Activated CD4-positive, alpha-beta T cell treated with anti-CD3 and anti-CD28 coated beads for 1 hour (primary cell): Measurements from ENCODE around the gene VIL1.
A peak's percentile ranks its signal among the peaks of the same experiment; 100 is the strongest.

ENCODE experiments used
- DNase-seq: peaks from one replicate; pipeline ENCODE4 v3.0.0-alpha.2; 2020

Gene VIL1

DNA sequence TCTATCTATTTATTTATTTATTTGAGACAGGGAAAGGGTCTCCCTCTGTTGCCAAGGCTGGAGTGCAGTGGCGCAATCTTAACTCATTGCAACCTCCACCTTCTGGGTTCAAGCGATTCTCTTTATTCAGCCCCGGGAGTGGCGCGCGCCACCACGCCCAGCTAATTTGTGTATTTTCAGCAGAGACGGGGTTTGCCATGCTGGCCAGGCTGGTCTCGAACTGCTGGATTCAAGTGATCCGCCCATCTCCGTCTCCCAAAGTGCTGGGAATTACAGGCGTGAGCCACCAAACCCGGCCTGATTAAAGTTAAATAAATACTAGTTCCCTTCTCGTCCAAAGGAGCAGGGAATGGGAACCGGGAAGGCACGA, 23.5 kb upstream of the VIL1 start:
- DNase-seq = no peak

DNA sequence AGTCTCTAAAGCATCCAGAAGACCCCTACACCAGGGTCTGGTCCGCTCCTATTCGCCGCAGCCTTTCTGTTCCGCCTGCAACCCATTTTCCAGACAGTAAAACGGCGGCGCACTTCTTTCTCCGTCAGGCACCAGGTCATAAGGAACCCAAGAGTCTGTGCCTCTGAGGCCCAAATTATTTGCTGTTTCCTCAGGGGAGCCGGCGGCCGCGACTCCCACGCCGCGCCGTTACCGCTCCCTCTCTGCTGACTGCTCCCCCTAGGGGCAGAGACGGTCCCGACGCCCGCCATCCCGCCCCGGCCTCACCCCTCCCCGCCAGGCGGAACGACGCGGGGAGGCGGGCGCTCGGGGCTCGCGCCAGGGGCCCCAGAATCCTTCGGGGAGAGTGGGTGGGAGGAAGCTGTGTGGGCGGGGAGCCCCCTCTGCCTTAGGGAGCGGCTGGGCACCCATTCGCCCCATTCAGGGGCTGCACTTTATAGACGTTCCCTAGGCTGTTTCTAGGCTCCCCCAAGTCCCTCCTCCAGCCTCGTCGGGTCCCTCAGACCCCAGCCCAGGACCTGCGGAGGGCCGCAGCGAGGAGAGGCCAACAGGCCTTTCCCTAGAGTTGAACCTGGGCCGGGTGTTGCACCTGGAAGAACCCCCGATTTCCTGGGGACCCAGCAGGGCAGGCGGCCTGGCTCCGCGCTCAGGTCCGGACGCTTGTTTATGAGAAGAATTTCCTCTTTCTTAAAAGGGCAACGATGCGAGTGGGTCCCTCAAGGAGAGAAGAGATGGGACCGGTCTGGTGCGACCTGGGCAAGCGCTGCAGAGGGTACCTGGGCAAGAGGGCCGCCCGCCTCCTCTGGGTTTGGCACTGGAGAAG, 22.9 kb upstream of the VIL1 start:
- DNase-seq = peak; percentile 90

DNA sequence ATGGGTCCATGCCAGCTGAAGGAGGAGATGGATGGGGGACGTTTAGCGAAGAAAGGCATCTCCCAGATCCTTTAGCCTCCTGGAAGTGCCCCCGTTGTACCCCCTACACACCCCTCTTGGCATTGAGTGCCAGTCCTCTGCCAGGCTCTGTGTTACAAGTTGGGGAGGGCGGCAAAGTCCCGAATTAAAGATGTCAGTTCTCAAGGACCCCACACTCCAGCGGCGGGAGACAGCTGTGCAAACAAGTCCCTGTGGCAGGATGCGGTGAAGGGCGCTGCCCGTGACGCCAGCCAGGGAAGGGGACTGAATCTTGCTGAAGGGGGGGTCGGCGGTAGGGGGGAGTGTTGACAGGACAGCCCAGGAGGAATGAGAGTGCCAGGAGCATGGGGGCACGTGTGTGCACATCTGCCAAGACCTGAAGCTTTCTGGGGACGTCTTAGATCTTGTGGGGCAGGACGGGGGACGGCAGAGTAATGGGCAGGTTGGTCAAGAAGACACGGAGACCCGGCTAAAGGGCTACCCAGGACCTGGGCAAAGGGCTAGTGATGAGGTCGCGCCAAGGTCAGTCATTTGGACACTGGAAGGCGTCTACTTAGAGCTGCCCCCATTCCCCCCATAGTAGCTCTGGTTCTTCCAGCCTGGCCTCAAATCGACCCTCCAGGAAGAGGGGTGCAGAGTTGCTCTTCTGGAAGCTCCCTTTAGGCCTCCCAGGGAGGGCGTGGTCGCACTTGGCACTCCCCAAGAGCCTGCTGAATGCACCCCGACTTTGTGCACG, 22.0 kb upstream of the VIL1 start:
- peak; percentile 58 for DNase-seq

DNA sequence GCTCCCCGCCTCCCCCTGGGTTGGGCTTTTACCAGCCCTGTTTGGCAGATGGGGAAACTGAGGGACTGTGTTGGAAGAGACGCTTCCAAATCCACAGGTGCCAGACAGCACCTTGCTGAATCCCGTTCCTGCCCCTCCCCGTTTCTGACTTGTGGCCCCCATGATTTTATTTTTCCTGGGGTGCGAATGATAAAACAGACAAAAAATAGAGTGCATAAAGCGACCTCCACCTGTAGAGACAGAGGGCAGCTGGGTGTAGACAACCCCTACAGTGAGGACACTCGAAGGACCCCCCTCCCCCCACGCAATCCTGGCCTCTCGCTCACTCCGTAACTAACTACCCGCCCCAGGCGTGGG, 21.5 kb upstream of the VIL1 start:
- DNase-seq = no peak

DNA sequence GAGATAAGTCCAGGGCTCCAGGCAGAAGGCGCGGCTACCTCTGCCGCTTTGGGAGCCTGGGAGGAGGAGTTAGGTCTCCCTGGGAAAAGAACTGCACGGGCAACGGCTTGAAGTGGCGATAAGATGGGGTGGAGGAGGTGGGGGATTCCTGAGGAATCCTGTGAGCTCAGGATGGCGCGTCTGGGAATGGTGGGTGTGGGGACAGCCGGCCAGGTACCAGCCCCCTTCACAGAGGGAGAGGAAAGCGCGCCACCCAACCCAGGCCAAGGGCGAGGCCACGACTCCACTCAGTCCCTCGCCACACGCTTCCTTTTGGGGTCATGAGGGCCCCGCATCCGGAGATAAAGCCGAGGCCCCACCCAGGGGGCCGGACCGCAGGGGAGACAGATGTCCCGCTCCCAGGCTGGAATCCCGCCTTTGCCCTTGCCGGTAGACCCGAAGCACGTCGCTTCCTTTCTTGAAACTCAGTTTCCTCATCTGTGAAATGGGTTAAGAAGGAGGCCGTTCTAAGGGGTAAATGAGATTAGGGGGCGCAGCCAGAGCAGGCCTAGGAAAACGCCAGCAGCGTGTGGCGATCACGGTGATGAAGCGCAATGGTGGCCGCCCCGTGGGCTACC, 21.0 kb upstream of the VIL1 start:
- no peak for DNase-seq

DNA sequence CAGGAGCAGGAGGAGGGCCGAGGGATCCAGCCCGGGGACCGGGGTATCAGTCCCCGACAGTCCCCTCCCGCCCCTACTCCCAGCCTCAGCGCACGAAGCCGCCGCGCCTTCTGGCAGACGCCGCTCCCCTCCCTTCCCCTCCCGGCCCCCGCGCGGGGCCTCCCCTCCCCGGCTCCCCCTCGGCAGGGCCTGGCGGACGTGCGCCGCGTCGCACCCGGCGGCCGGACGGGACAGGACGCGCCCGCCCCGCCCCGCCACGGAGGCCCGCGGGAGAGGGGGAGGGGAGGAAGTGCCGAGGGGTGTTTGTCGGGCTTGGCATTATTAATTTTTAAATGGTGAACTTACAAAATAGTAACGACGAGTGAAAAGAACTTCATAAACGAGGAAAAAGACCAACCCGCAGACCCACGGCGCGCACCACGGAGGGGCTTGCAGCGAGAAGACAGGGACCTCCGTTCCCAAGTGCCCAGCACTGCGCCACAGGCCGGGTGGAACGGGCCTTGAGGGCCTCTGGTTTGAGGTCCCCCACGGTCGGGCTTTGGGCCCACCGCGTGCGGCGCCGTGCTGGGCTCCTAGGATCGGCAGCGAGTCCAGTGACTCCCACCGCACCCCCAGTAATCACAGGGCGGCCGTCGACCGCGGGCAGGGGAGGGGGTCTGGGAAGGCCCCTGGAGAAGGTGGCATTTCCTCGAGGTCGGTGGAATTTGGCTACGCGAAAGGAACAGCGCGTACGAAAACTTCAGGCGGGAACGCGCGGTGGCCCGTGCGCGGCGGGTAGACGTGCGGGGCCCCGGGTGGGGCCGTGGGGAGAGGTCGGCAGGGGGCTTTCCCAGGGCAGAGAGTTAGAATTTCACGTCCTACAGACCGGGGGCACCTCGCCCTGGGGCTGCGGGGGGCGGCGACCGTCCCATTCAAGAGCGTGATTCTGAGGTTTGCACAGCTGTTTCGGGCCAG, 20.2 kb upstream of the VIL1 start:
- DNase-seq = peak; percentile 41

DNA sequence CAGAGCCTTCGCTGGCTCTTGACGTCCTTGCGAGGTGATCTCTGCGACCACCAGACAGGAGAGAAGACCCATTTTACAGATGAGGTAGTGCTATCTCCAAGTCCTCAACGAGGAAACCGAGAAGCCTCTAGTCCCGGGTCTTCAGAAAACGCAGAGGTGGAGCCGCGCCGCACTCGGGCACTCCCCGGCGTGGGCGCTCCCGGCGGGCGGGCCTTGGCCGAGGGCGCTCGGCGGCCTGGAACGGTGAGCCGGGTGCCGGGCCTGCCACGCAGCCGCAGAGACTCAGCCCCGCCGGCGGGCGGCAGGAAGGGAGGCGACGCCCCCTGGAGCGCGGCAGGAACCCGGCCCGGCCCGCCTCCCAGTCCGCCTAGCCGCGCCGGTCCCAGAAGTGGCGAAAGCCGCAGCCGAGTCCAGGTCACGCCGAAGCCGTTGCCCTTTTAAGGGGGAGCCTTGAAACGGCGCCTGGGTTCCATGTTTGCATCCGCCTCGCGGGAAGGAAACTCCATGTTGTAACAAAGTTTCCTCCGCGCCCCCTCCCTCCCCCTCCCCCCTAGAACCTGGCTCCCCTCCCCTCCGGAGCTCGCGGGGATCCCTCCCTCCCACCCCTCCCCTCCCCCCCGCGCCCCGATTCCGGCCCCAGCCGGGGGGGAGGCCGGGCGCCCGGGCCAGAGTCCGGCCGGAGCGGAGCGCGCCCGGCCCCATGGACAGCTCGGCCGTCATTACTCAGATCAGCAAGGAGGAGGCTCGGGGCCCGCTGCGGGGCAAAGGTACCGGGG, 19.3 kb upstream of the VIL1 start, which contains the start of gene CTDSP1:
Gene CTDSP1 (plus strand): TSS at position 478 of the 776 bp plus-strand sequence. CDS start 223 bp downstream, at position 701.
- peak; percentile 87 for DNase-seq

DNA sequence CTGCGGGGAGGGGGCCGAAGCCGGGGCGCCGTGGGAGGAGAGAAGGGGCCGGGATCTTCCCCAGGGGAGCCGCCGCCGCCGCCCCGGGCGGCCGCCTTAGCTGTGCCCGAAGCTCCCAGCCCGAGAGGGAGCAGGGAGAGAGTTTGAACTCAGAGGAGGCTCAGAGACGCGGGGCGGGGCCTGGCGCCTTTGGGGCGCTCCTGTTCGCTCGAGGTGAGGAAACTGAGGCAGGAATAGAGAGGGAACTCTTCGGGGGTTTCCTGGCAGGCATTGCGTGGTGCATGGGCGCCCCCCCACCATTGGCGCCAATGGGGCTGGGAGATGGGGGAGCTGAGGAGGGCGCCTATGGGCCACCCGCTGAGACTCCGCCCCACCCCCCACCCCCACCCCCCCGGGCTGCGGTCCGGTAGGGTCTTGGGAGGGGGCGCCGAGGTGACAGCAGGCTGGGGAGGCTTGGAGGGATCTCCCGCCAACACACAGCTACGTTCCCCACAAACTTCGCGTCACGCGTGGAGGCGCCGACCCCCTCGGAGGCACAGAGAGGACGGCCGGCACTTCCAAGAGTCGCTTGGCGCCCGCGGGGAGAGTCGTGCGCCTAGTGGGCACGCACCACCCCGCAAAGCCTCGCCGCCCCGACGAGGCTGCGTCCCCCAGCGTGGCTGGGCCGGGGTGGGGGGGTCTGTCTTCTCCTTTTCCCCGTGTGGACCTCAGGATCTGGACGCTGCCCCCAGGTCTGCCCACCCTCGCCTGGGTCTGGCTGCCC, 18.6 kb upstream of the VIL1 start:
- DNase-seq = no peak

DNA sequence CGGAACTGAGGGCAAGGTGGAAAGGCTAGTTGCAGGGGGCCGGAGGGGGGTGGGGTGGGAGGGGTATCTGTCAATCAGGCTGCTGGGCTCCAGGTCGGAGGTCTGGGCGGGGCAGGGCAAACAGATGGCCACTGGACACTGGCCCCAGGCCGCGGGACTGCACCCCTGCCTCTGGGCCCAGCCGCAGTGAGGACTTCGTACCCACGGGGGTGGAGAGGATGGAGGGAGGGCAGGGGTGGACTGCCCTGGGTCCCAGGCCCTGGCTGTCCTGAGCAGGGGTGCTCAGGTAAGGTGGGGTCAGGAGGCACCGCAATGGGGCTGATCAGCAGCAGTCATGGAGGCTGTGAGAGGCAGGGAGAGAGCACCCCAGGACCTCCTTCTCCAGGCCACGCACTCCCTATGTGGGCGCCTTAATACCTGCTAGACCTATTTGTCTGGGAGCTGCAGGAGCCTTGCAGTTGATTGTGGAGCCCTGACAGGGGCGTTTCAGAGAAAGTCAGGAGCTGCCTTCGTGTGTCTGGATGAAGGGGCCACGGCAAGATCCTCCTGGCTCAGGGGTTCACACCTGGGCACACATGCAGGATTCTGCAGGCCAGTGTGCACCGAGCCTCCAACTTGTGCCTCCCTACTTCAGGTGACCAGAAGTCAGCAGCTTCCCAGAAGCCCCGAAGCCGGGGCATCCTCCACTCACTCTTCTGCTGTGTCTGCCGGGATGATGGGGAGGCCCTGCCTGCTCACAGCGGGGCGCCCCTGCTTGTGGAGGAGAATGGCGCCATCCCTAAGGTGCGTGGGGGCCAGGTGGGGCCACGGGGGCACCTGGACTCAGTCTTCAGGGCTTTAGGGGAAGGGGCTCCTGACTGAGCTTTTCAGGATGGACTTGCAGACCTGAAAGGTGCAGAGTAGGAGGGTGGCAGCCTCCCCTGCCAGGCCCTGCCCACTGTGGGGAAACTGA, 17.7 kb upstream of the VIL1 start:
- no peak for DNase-seq

DNA sequence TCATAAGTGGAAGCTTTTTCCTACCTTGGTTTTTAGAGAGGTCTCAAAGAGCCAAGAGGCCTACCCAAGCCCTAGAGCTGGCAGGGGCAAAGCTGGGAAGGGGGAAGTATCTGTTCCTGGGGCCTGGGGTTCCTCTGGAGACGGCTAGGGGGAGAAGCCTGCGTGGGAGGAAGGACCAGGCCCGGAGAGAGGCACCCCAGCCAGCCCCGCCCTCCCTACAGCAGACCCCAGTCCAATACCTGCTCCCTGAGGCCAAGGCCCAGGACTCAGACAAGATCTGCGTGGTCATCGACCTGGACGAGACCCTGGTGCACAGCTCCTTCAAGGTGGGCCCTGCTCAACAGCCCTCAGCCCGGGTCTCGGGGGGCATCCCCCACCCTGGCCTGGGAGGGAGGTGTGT, 17.0 kb upstream of the VIL1 start:
- no peak for DNase-seq

DNA sequence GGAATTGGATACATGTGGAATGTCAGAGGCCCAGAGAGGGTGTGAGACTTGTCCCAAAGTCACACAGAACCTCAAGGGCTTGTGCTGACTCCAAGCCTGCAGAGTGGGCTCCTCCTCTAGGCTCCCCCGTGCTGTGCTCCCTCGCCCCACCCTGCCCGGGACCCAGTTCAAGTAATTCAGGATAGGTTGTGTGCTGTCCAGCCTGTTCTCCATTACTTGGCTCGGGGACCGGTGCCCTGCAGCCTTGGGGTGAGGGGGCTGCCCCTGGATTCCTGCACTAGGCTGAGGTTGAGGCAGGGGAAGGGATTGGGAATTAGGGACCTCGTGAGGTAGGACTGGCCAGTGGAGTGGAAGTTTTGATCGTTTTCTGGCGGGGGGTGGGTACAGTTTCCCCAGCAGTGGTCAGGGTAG, 16.4 kb upstream of the VIL1 start:
- no peak for DNase-seq

DNA sequence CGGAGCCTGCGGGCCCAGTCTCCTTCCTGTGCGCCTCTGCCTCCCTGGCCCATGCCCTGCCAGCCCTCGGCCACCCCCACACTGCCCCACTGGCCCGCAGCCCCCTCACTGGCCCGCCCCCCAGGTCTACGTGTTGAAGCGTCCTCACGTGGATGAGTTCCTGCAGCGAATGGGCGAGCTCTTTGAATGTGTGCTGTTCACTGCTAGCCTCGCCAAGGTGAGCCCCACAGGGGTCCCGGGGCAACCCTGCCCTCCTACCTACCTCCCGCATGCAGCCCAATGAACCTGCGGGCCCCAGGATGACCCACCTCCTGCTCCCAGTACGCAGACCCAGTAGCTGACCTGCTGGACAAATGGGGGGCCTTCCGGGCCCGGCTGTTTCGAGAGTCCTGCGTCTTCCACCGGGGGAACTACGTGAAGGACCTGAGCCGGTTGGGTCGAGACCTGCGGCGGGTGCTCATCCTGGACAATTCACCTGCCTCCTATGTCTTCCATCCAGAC, 16.0 kb upstream of the VIL1 start:
- DNase-seq = no peak

DNA sequence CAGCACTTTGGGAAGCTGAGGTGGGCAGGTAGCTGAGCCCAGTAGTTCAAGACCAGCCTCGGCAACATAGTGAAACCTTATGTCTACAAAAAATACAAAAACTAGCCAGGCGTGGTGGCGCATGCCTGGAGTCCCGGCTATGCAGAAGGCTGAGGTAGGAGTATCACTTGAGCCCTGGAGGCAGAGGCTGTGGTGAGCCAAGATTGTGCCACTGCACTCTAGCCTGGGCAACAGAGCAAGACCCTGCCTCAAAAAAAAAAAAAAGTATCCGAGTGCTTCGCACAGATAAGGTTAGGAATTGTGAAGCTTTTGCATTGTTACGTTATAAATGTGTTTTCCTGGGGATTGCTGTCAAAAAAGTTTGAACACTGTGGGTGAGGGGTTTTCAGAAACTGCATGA, 15.1 kb upstream of the VIL1 start:
- DNase-seq = no peak

DNA sequence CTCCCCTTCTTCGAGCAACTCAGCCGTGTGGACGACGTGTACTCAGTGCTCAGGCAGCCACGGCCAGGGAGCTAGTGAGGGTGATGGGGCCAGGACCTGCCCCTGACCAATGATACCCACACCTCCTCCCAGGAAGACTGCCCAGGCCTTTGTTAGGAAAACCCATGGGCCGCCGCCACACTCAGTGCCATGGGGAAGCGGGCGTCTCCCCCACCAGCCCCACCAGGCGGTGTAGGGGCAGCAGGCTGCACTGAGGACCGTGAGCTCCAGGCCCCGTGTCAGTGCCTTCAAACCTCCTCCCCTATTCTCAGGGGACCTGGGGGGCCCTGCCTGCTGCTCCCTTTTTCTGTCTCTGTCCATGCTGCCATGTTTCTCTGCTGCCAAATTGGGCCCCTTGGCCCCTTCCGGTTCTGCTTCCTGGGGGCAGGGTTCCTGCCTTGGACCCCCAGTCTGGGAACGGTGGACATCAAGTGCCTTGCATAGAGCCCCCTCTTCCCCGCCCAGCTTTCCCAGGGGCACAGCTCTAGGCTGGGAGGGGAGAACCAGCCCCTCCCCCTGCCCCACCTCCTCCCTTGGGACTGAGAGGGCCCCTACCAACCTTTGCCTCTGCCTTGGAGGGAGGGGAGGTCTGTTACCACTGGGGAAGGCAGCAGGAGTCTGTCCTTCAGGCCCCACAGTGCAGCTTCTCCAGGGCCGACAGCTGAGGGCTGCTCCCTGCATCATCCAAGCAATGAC, 14.4 kb upstream of the VIL1 start:
- DNase-seq = no peak

DNA sequence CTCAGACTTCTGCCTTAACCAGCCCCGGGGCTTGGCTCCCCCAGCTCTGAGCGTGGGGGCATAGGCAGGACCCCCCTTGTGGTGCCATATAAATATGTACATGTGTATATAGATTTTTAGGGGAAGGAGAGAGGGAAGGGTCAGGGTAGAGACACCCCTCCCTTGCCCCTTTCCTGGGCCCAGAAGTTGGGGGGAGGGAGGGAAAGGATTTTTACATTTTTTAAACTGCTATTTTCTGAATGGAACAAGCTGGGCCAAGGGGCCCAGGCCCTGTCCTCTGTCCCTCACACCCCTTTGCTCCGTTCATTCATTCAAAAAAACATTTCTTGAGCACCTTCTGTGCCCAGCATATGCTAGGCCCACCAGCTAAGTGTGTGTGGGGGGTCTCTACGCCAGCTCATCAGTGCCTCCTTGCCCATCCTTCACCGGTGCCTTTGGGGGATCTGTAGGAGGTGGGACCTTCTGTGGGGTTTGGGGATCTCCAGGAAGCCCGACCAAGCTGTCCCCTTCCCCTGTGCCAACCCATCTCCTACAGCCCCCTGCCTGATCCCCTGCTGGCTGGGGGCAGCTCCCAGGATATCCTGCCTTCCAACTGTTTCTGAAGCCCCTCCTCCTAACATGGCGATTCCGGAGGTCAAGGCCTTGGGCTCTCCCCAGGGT, 13.7 kb upstream of the VIL1 start:
- no peak for DNase-seq

DNA sequence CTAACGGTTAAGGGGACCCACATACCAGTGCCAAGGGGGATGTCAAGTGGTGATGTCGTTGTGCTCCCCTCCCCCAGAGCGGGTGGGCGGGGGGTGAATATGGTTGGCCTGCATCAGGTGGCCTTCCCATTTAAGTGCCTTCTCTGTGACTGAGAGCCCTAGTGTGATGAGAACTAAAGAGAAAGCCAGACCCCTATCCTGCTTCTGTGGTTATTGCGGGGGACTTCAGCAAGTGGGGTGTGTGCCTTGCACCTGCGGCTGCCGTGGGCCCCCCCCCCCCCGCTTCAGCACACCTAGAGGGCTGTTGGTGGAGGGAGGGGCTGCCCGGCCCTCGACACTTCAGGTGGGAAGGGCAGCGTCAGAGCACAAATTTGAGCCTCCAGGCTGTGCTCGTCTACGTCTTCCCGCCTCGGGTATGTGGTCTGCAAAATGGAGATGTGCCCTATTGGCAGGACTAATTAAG, 13.1 kb upstream of the VIL1 start:
- no peak for DNase-seq

DNA sequence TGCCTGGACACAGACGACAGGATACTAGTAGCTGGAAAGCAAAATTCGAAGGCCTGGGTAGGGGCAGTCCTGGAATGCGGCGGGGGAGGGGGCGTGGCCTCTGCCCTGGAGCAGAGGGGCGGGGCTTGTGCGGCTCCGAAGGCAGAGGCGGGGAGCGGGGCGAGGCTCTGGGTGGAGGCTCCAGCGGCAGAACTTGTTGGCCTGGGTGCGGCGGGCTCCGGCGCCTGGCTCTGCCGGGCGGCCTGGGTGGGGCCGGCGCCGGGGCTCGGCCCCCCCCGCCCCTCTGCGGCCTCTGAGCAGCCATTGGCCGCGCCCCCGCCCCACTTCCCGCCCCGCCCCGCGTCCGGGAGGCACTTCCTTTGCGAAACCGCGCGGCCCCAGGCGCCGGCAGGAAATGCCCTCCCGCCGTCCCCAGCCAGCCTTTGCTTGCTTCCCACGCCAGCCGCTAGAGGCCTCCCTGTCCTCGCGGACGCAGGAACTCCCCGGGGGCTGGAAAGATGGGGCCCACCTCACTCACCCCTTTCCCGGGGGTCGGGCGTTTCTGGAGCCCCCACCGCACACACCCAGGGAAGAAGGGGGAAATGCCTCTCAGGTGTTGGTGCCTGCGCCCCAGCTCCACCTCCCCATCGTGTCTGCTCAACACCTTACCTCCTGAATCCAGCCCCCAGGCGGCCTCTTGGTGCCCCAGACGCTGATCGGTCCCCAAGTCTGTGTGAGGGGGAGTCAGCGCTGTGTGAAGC, 12.5 kb upstream of the VIL1 start:
- peak; percentile 82 for DNase-seq
